Breast epithelium (tissue), 4 donors: ENCODE data around the gene PON2. TPM values are rescaled to one million over a fixed set of nuclear protein-coding genes. Genes with fewer than 3 reads are reported as not detected.
"Not testable (repeated sequence)": the region's sequence is repeated elsewhere in the genome, so short reads cannot be mapped to it uniquely, and the experiment has no call there.

ENCODE experiments used
- DNase-seq, 2 donors: peaks; one replicate each; pipeline ENCODE4 v3.0.0-alpha.2; 2019; ENCODE audit warnings: low spot score in 2 of 2
- H3K27ac ChIP-seq, 2 donors: fragments of 200-600 bp; sonication (generic) in 1 of 2; one replicate each; pipeline ENCODE4 v1.5.1; 2016 to 2019; ENCODE audit warnings: mild to moderate bottlenecking in 1 of 2
- H3K27me3 ChIP-seq, 2 donors: fragments of 200-600 bp; sonication (generic) in 1 of 2; one replicate each; pipeline versions ENCODE4 v1.5.1 to v1.6.0; 2017 to 2019; ENCODE audit warnings: control low read depth in 1 of 2, mild to moderate bottlenecking in 1 of 2
- H3K36me3 ChIP-seq: fragments of 200-600 bp; one replicate; pipeline ENCODE4 v1.5.1; 2019
- H3K4me1 ChIP-seq, 2 donors: fragments of 200-600 bp; sonication (generic); one replicate each; pipeline ENCODE4 v1.5.1; 2016 to 2019; ENCODE audit warnings: control low read depth in 1 of 2
- H3K4me3 ChIP-seq, 3 donors: fragments of 200-600 bp; sonication (generic); 1 replicate in 2 of 3; 2 replicates in 1 of 3; pipeline ENCODE4 v1.5.1; 2016 to 2019; ENCODE audit warnings: mild to moderate bottlenecking in 3 of 3, moderate library complexity in 2 of 3
- H3K9me3 ChIP-seq, 2 donors: fragments of 200-600 bp; sonication (generic) in 1 of 2; one replicate each; pipeline ENCODE4 v1.5.1; 2016 to 2019; ENCODE audit warnings: control low read depth in 1 of 2
- POLR2A ChIP-seq: fragments of 450-650 bp; IDR thresholded peaks from one replicate; pipeline ENCODE4 v1.6.1; 2016; ENCODE audit warnings: antibody characterized with exemption, mild to moderate bottlenecking, moderate library complexity
- POLR2AphosphoS5 ChIP-seq, 3 donors: sonication (generic); formaldehyde crosslinking; IDR thresholded peaks; one replicate each; pipeline ENCODE4 v1.6.1; 2017; ENCODE audit warnings: antibody characterized with exemption in 3 of 3
- intact Hi-C: fragments of 100-400 bp; cut with DNase I; formaldehyde crosslinking; loops from one replicate; pipeline ENCODE4 v1.15.1; 2023; ENCODE audit warnings: low total_unique reads
- total RNA-seq, 3 donors: library from RNA; depleted of rRNA; stranded (reverse); fragments of >200 nt; gene quantifications; one replicate each; pipeline ENCODE4 v1.1.0, GENCODE V29; 2016
- TF ChIP-seq, protein P1 (sequence below), 3 donors: fragments of 450-650 bp; IDR thresholded peaks; one replicate each; pipeline ENCODE4 v1.5.1; 2016 to 2017; ENCODE audit warnings: antibody characterized with exemption in 3 of 3, mild to moderate bottlenecking in 3 of 3, moderate library complexity in 3 of 3

The PON2 gene
- total RNA-seq, 3 donors from 2014 or later: 119 to 168 (median 165) TPM

DNA sequence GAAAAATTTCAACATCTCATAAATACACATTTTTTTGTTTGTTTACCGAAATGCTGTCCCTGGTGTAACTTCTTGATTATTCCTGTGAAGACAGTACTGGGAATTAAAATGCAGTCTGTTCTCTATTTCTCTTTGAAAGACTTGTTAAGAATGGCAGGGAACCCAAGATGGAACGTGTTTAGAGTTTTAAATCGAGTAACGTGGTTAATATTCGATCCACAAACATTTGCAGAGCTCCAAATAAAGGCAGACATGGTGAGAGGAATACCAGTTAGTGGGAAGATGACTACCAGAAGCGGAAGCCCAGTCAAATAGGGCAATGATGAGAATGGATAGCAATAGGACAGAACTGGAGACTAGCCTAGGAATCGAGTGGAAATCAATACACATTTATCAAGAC, 45.3 kb downstream of the PON2 start:
- Histone ChIP-seq H3K27me3 (no peaks in the 10 kb centered on the region), H3K4me1 (no peaks in the 10 kb centered on the region), H3K9me3 (no peaks in the 10 kb centered on the region), H3K4me3 (no peak overlapping the region), H3K27ac (no peak overlapping the region), H3K36me3 (no peaks in the 10 kb centered on the region)
- intact Hi-C loops: no loop called here
- DNase-seq: no peak
- TF ChIP-seq POLR2A: no peak
- TF ChIP-seq, protein P1, sequence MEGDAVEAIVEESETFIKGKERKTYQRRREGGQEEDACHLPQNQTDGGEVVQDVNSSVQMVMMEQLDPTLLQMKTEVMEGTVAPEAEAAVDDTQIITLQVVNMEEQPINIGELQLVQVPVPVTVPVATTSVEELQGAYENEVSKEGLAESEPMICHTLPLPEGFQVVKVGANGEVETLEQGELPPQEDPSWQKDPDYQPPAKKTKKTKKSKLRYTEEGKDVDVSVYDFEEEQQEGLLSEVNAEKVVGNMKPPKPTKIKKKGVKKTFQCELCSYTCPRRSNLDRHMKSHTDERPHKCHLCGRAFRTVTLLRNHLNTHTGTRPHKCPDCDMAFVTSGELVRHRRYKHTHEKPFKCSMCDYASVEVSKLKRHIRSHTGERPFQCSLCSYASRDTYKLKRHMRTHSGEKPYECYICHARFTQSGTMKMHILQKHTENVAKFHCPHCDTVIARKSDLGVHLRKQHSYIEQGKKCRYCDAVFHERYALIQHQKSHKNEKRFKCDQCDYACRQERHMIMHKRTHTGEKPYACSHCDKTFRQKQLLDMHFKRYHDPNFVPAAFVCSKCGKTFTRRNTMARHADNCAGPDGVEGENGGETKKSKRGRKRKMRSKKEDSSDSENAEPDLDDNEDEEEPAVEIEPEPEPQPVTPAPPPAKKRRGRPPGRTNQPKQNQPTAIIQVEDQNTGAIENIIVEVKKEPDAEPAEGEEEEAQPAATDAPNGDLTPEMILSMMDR (IDR thresholded peaks at IDR 0.05): no peak
- no peak for TF ChIP-seq POLR2AphosphoS5 (IDR thresholded peaks at IDR 0.05)

DNA sequence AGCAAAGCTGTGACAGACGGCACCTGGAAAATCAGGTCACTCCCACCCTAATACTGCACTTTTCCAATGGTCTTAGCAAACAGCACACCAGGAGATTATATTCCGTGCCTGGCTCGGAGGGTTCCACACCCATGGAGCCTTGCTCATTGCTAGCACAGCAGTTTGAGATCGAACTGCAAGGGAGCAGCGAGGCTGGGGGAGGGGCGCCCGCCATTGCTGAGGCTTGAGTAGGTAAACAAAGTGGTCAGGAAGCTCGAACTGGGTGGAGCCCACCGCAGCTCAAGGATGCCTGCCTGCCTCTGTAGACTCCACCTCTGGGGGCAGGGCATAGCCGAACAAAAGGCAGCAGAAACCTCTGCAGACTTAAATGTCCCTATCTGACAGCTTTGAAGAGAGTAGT, 55.4 kb downstream of the PON2 start:
- H3K4me1 ChIP-seq, DNase-seq, intact Hi-C loops, H3K27ac ChIP-seq, H3K27me3 ChIP-seq, H3K9me3 ChIP-seq, H3K36me3 ChIP-seq, H3K4me3 ChIP-seq: not testable (repeated sequence)

DNA sequence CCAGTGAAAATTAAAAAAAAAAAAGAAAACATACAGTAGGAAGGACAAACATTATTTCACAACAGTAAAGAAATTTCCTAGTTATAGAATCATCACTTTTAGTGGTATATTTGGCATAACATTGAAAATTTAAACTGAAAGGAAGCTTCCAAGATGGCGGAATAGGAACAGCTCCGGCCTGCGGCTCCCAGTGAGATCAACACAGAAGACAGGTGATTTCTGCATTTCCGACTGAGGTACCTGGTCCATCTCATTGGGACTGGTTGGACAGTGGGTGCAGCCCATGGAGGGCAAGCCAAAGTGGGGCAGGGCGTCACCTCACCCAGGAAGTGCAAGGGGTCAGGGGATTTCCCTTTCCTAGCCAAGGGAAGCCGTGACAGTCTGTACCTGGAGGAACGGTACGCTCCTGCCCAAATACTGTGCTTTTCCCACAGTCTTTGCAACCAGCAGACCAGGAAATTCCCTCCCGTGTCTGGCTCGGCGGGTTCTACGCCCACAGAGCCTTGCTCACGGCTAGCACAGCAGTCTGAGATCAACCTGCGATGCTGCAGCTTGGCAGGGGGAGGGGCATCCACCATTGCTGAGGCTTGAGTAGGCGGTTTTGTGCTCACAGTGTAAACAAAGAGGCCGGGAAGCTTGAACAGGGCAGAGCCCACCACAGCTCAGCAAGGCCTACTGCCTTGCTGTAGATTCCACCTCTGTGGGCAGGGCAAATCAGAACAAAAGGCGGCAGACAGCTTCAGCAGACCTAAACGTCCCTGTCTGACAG, 58.0 kb downstream of the PON2 start:
- Histone ChIP-seq H3K27me3 (no peaks in the 10 kb centered on the region), H3K27ac (no peak overlapping the region), H3K36me3 (no peaks in the 10 kb centered on the region), H3K9me3 (peaks cover 0 to 8% of the 10 kb centered on the region in 2 donors), H3K4me3 (no peak overlapping the region), H3K4me1 (no peaks in the 10 kb centered on the region)
- intact Hi-C loops: no loop called here
- DNase-seq: no peak
- TF ChIP-seq, protein P1 (IDR thresholded peaks at IDR 0.05): no peak
- TF ChIP-seq POLR2AphosphoS5 (IDR thresholded peaks at IDR 0.05) (no peak), POLR2A (no peak)

DNA sequence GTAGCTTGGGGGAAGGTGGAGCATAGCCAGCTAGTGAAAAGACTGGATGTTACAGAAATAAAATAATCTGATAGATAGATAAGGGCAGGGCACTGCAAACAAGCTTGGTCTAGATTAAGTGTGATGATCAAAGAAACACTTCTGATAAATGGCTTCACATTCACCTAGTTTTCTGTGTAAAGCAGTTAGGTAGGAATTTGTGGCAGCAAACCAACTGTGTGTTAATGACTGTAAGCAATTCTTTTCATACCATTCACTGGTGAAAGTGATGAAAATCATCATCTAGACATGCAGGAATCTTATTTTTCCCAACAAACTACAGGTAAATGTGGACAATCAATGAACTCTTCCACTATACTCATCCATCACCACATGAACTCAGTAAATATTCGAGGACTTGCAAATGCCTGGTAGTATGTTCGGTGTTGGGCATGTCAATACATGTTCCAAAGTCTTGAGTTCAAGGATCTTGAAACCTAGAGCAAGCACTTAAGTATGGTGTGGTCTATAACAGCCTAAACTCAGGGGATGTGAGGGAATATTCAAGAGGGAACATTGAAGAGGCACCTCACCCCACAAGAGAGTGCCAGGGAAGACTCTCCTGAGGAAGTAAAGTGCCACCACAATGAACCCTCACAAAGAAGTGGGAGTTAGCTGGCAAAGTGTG, 59.1 kb downstream of the PON2 start:
- H3K27ac ChIP-seq: no peak overlapping the region
- TF ChIP-seq POLR2AphosphoS5 (IDR thresholded peaks at IDR 0.05) (no peak), POLR2A (no peak)
- TF ChIP-seq, protein P1 (IDR thresholded peaks at IDR 0.05): no peak
- no peak for DNase-seq
- no peaks in the 10 kb centered on the region for H3K36me3 ChIP-seq
- H3K4me1 ChIP-seq: no peaks in the 10 kb centered on the region
- H3K27me3 ChIP-seq: no peaks in the 10 kb centered on the region
- no peak overlapping the region for H3K4me3 ChIP-seq
- intact Hi-C loops: no loop called here
- H3K9me3 ChIP-seq: peaks cover 0 to 8% of the 10 kb centered on the region in 2 donors

DNA sequence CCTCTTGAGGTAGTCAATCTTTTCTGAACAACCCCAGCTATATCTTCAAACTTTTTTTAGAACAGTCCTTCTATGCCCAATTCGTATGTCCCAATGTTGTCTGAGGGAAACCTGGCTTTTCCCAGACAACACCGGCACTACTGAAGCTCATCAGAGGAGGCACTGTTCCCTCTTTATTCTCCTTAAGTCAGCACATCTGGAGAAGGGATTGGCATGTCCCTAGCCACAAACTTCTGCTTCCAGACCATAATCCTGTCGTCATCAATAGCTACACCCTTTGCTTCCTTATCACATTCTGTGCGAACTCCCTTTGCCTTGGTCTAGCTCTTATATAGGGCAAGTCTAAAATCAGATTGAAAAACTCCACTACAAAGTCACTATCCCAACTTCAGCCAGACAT, 61.5 kb downstream of the PON2 start:
- H3K4me3 ChIP-seq: no peak overlapping the region
- DNase-seq: no peak
- H3K27ac ChIP-seq: no peak overlapping the region
- intact Hi-C loops: no loop called here
- H3K9me3 ChIP-seq: no peaks in the 10 kb centered on the region
- no peaks in the 10 kb centered on the region for H3K4me1 ChIP-seq
- TF ChIP-seq POLR2A (no peak), POLR2AphosphoS5 (IDR thresholded peaks at IDR 0.05) (no peak)
- TF ChIP-seq, protein P1 (IDR thresholded peaks at IDR 0.05): no peak
- H3K27me3 ChIP-seq: no peaks in the 10 kb centered on the region
- H3K36me3 ChIP-seq: no peaks in the 10 kb centered on the region
